GM19467 (cell line): ENCODE data around the gene ARHGAP15.
A peak's percentile ranks its signal among the peaks of the same experiment; 100 is the strongest.

Experiments used
- ATAC-seq: cut with Tn5 transposase; IDR thresholded peaks from one replicate; pipeline ENCODE4 v1.9.1; 2021; ENCODE audit warnings: mild to moderate bottlenecking, moderate library complexity; ENCODE audit not compliant: unreplicated experiment

Gene ARHGAP15

GRCh38 chr2:143392358-143392757 lies 263.1 kb downstream of the ARHGAP15 start:
- no peak for ATAC-seq

GRCh38 chr2:143394062-143394461 lies 264.8 kb downstream of the ARHGAP15 start:
- no peak for ATAC-seq

- no peak for ATAC-seq
Measured at GRCh38 chr2:143397884-143398614, 268.8 kb downstream of the ARHGAP15 start.

- no peak for ATAC-seq
Measured at GRCh38 chr2:143398781-143399180, 269.6 kb downstream of the ARHGAP15 start.

- ATAC-seq = no peak
Measured at GRCh38 chr2:143399631-143400069, 270.4 kb downstream of the ARHGAP15 start.

- ATAC-seq = no peak
Measured at GRCh38 chr2:143401861-143402260, 272.6 kb downstream of the ARHGAP15 start.

- ATAC-seq = no peak
Measured at GRCh38 chr2:143402451-143402850, 273.2 kb downstream of the ARHGAP15 start.

GRCh38 chr2:143410082-143410897 lies 281.1 kb downstream of the ARHGAP15 start:
- no peak for ATAC-seq

- ATAC-seq = no peak
Measured at GRCh38 chr2:143415571-143415970, 286.4 kb downstream of the ARHGAP15 start.

GRCh38 chr2:143417428-143417827 lies 288.2 kb downstream of the ARHGAP15 start:
- ATAC-seq = no peak

GRCh38 chr2:143420313-143420712 lies 291.1 kb downstream of the ARHGAP15 start:
- no peak for ATAC-seq

GRCh38 chr2:143422681-143423080 lies 293.5 kb downstream of the ARHGAP15 start:
- ATAC-seq = peak; percentile 89

GRCh38 chr2:143425896-143426295 lies 296.7 kb downstream of the ARHGAP15 start:
- ATAC-seq = no peak

GRCh38 chr2:143426296-143426695 lies 297.1 kb downstream of the ARHGAP15 start:
- no peak for ATAC-seq

- ATAC-seq = no peak
Measured at GRCh38 chr2:143428700-143429099, 299.5 kb downstream of the ARHGAP15 start.

GRCh38 chr2:143429932-143430679 lies 300.9 kb downstream of the ARHGAP15 start:
- ATAC-seq = no peak

- ATAC-seq = no peak
Measured at GRCh38 chr2:143431316-143431715, 302.1 kb downstream of the ARHGAP15 start.

- ATAC-seq = no peak
Measured at GRCh38 chr2:143433251-143433650, 304.0 kb downstream of the ARHGAP15 start.

- ATAC-seq = no peak
Measured at GRCh38 chr2:143433840-143434239, 304.6 kb downstream of the ARHGAP15 start.

- no peak for ATAC-seq
Measured at GRCh38 chr2:143434445-143434844, 305.2 kb downstream of the ARHGAP15 start.

GRCh38 chr2:143435131-143435530 lies 305.9 kb downstream of the ARHGAP15 start:
- no peak for ATAC-seq
